Measurements from ENCODE around the gene THY1. TPM values are rescaled to one million over a fixed set of nuclear protein-coding genes. Genes with fewer than 3 reads are reported as not detected.
"Not testable (repeated sequence)": the region's sequence is repeated elsewhere in the genome, so short reads cannot be mapped to it uniquely, and the experiment has no call there.

The THY1 gene
- total RNA-seq: 17.8 TPM

GRCh38 chr11:119422809-119423508, at the start of gene THY1:
THY1 (minus strand) TSS chr11:119423172; CDS start chr11:119420905, 2,267 bp downstream.
- no peak for DNase-seq (ENCODE audit: low spot score)

- DNase-seq (ENCODE audit: low spot score): no peak
Observed at GRCh38 chr11:119472186-119472855, 49.3 kb upstream of the THY1 start.

DNA sequence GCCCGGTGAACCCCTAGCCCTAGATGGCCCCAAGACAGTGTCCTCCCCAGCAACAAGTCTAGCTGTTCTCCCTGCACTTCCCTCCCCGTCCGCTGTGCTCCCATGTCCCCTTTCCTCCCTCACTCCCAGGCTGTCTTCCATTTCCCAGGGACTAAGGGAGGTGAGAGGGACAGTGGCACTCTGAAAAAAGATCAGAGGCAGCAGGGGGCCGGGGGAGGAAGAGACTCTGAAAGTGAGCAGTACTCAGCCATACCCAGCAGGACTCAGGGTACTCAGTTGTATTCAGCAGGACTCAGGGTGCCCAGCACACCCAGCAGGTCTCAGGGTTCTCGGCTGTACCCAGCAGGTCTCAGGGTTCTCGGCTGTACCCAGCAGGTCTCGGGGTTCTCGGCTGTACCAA, 48.4 kb upstream of the THY1 start:
- no peak for DNase-seq (ENCODE audit: low spot score)

GRCh38 chr11:119470317-119471291, 47.6 kb upstream of the THY1 start:
- no peak for DNase-seq (ENCODE audit: low spot score)

DNA sequence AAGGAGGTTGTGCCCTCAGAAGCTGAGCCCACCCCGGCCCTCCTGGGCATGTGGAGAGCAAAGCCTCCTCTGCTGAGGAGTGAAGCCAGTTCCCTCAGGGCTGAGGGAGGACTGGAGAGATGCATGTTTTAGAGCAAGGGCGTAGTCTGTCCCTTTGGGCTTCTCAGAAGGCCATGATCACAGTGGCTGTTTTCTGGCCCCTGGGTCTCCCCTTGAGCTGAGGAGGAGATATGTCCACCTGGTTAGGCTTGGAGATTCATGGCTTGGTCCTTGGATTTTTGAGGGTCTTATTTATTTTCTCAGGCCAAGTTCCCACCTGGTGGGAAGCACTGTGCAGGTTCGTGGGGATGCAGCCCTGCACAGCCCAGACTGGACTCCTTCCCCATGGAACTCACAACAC, 46.5 kb upstream of the THY1 start:
- DNase-seq (ENCODE audit: low spot score): no peak

- no peak for DNase-seq (ENCODE audit: low spot score)
Observed at GRCh38 chr11:119468511-119468910, 45.5 kb upstream of the THY1 start.

GRCh38 chr11:119461229-119461963, 38.4 kb upstream of the THY1 start:
- DNase-seq (ENCODE audit: low spot score): no peak

DNA sequence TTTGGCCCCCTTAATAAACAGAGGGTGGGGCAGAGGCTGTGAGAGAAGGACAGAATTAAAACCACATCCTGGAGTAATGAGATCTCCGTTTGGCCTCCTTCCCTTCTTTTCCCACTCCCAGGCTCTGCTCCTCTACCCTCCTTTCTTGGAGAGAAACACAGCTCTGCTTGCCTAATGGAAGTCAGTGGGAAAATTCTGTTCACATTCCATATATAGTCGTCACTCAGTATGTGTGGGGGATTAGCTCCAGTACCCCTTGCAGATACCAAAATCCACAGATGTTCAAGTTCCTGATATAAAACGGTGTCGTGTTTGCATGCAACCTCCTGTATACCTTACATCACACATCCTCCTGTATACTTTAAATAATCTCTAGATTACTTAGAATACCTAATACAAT, 37.6 kb upstream of the THY1 start:
- DNase-seq (ENCODE audit: low spot score): no peak

DNA sequence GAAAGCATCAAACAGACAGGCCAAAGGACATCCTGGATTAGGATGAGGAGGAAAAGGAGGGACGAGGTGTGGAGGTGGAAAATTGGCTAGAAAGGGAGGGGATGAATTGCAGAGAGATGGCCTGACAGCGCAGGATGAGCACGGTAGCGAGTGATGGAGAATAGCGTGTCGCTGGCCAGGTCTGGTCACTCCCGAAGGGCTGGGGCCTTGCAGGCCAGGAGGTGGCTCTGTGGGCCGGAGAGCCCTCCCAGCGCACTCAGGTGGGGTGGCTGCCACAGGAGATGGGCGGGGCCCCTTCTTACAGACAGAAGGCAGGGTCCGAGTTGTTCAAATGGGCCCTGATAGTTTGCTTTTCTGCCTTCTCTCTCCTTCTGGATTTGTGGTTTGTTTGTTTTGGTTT, 37.1 kb upstream of the THY1 start:
- no peak for DNase-seq (ENCODE audit: low spot score)

- DNase-seq (ENCODE audit: low spot score): no peak
Observed at GRCh38 chr11:119459293-119459976, 36.5 kb upstream of the THY1 start.

GRCh38 chr11:119455708-119456107, 32.7 kb upstream of the THY1 start:
- DNase-seq (ENCODE audit: low spot score): not testable (repeated sequence)

DNA sequence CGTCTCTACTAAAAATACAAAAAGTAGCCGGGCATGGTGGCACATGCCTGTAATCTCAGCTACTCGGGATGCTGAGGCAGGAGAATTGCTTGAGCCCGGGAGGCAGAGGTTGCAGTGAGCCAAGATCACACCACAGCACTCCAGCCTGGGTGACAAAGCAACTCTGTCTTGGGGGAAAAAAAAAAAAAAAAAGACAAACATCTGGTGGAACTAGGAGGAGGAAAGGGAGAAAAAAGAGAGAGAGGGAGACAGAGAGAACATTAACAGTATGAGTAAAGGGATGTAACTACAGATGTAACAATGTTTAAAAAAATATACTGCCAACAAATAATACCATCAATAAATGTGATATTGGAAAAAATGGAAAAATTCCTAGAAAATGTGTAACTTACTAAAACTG, 32.3 kb upstream of the THY1 start:
- DNase-seq (ENCODE audit: low spot score): not testable (repeated sequence)

DNA sequence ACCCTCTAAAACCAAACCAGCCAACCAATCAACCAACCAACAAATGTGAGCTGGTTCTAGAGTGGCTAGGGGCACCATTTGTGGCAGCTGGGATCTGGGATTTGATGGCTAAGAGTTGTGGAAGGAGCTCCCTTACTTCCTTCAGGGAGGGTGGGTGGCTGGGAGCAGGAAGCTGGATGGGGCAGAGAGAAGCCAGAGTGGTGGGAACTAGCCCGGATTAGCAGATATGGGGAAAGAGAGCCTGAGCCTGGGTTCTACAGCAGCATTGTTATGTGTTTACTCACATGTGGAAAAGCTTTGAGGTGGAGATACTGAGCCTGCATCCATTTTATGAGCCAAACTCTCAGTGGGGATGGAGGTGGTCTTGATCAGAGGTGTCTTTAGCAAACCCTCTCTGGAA, 30.9 kb upstream of the THY1 start:
- DNase-seq (ENCODE audit: low spot score): no peak

GRCh38 chr11:119450590-119451326, 27.8 kb upstream of the THY1 start:
- DNase-seq (ENCODE audit: low spot score): no peak

DNA sequence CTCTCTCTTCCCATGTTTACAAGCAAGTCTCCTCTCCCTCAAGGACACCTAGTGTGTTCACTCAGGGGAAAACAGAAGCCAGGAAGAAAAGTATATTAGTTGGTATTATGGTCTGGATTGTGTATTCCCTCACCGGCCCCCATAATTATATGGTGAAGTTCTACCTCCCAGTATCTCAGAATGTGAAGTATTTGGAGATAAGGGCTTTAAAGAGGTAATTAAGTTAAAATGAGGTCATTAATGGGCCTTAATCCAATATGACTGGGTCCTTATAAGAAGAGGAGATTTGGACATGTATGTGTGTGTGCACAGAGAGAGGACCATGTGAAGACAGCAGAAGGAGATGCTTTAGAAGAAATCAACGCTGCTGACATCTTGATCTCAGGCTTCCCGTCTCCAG, 26.5 kb upstream of the THY1 start:
- no peak for DNase-seq (ENCODE audit: low spot score)

- no peak for DNase-seq (ENCODE audit: low spot score)
Observed at GRCh38 chr11:119448380-119448779, 25.4 kb upstream of the THY1 start.

GRCh38 chr11:119447664-119448242, 24.8 kb upstream of the THY1 start:
- no peak for DNase-seq (ENCODE audit: low spot score)

GRCh38 chr11:119446871-119447663, 24.1 kb upstream of the THY1 start:
- no peak for DNase-seq (ENCODE audit: low spot score)

GRCh38 chr11:119446434-119446833, 23.5 kb upstream of the THY1 start:
- DNase-seq (ENCODE audit: low spot score): no peak

Data from mucosa of gallbladder (tissue), 1 donor.